GM18511 (cell line): ENCODE measurements around the gene RXRA.

ENCODE experiments used
- ATAC-seq: cut with Tn5 transposase; IDR thresholded peaks from one replicate; pipeline ENCODE4 v1.9.1; 2021; ENCODE audit warnings: mild to moderate bottlenecking, moderate library complexity; ENCODE audit not compliant: unreplicated experiment

RXRA gene

DNA sequence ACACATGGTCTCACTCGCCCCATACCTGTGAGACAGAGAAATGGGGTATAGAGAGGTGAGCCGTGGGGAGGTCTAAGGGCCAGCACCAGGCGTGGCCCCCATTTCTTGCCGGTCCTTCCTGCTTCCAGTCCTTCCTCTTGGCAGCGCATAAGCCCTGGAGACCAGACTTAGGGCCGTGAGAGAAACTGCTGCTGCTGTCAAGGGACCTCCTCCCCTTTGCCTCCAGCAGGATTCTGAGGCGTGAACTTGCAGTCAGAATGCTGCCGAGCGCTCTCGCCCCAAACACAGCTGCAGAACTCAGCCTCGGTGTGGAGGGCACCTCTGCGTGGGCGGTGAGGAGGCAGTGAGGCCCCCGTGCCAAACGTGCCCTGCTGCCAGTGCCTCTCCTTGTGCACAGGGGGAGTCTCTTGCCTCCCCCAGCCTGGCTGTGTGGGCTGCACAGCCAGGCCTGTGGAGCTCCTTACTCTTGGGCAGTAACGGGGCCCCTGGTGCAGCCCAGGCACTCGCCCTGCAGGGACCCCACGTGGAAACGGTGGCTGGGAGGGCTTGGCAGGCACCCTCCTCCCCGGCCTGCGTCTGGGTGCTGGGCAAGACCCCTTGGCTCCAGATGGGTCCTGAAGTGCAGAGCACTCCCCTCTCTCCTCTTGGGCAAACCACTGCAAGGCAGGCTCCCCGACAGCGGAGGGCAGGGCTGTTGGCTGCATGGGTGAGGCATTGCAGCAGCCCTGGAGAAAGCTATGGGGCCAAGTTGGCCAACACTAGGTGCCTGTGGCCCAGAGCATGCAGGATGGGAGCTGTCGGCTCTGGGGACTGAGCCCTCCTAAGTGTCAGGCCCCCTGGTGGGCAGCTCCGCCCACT is 85.4 kb downstream of the RXRA start:
- no peak for ATAC-seq

GRCh38 chr9:134412298-134412711 is 86.0 kb downstream of the RXRA start:
- no peak for ATAC-seq

DNA sequence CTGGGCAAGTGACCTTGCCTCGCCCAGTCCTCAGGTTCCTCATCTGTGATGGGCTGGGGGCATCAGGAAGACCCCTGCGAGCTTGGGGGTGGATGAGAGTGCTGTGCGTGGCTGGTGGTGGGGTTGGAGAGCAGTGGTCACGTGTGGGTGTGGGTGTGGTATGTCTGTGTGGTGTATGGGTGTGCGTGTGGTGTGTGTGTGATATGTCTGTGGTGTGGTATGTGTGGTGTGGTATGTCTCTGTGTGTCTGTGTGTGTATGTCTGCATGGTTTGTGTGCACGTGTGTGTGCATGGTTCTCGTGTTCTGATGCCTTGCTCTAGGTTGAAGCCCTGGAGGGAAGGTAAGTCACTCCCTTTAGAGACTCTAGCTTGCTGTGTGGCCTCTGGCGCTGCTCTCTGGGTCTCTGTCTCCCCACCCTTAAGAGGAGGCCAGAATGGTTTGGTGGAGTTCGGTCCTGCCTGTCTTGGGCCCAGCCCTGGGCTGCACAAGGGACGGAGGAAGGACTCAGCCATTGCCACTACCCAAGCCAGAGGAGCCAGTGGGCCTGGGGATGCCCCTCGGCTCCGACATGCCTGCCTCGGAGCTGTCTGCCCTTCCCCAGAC is 87.0 kb downstream of the RXRA start:
- no peak for ATAC-seq

DNA sequence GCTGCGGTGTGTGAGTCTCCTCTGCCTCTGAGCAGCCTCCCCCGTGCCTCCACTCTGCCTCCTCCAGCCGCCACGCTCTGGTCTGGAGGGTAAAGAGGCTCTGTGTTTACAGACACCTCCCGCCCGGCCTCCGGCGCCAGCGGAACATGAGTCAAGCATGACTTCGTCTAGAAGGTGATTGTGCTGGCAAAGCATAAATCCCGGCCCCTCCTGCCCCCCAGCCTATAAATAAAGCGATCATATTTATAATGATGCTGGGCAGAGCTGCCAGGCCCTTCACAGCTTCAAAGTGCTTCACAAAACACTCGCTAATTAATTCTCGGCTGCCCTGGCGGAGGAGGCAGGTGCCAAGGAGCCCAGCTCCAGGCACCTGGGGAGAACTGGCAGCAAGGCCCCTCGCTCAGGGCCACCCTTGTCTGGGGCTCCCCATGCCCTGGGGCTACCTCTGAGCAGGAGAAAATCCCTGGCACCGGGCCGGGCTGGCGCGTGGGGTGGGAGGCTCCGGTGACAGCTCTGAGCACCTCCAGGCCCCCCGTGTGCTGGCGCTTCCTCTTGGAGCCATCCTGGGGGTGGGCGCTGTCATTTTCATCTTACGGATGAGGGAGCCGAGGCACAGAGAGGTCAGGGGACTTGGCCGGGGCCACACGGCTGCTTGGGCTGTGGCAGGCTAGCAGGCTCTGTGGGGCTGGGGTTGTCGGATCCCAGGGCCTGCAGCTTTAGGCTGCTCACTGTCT is 87.8 kb downstream of the RXRA start:
- ATAC-seq, result no peak

- no peak for ATAC-seq
Measured at GRCh38 chr9:134414900-134415425, 88.7 kb downstream of the RXRA start.

- no peak for ATAC-seq
Measured at GRCh38 chr9:134416385-134417015, 90.2 kb downstream of the RXRA start.

GRCh38 chr9:134418354-134418753 is 92.1 kb downstream of the RXRA start:
- no peak for ATAC-seq

DNA sequence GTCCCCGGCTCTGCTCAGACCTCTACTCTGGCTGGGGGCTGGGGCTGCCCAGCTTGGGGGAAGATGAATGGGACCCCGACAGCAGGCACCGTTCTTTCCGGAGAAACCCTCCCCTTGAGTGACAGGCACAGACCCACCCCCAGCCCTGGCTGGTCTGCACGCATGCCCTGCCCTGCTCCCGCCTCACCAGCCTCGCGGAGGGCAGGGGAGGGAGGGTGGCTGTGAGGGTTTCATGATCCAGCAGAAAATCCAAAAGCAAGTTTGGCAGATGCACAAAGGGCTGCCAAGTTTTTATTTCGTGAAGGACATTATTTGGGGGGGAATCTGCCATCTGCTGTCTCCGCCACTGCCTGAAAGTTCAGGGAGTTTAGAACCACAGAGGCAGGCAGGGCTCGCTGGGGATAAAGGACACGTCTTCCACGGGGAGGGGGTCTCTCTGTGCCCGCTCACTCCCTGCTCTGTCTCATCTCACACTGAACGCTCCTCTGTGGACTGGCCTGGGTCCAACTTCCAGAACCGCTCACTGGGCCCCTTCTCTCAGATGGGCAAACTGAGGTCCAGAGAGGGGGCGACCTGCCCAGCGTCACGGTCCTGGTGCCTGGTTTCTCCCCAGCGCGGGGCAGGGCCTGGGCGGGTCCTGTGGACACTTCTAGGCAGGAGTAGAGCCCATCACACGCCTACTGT is 92.9 kb downstream of the RXRA start:
- no peak for ATAC-seq

DNA sequence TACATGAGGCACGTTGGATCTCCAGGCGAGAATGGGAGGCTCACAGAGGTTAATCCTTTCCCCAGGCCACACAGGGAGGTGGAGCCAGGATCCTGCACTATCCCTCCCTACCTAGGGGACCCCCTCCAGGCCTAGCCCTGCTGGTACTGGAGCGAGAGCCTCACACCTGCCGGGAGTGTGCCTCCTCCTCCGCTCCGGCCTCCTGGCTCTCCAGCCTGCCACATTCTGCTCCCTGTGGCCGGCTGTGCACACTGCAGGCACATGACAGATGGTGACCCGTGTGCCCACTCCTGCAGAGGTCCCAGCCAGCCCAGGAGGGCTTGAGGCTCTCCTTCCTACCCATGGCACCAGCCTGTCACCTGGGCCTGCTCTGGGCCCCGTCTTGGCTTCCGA is 93.4 kb downstream of the RXRA start:
- ATAC-seq, result no peak

DNA sequence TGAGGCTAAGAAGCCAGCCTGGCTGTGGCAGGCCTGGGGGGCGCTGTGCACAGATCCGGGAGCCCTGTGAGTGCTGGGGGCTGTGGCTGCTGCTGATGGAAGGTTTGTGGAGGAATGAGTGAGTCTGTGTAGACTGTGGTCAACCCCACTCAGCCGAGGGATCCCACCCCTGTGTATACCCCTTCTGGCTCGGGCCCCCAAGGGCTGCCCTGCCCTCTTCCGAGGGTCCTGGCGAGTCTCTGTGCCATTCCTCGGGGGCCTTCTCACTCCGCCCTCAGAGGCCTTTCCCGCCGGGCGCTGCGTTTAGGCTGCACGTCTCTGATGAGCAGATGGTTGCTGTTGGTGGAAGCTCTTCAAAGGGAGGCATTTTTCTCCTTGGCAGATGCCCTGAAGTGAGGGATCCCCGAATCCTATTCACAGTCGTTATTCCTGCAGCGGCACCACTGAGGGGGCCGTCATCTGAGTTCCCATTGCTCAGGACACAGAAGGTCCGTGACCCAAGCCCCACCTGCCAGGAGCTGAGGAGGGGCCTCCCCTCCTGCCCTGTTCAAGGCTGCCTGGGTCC is 94.1 kb downstream of the RXRA start:
- no peak for ATAC-seq

GRCh38 chr9:134420974-134421432 is 94.7 kb downstream of the RXRA start:
- ATAC-seq, result no peak

- ATAC-seq, result no peak
Measured at GRCh38 chr9:134421888-134422287, 95.6 kb downstream of the RXRA start.

DNA sequence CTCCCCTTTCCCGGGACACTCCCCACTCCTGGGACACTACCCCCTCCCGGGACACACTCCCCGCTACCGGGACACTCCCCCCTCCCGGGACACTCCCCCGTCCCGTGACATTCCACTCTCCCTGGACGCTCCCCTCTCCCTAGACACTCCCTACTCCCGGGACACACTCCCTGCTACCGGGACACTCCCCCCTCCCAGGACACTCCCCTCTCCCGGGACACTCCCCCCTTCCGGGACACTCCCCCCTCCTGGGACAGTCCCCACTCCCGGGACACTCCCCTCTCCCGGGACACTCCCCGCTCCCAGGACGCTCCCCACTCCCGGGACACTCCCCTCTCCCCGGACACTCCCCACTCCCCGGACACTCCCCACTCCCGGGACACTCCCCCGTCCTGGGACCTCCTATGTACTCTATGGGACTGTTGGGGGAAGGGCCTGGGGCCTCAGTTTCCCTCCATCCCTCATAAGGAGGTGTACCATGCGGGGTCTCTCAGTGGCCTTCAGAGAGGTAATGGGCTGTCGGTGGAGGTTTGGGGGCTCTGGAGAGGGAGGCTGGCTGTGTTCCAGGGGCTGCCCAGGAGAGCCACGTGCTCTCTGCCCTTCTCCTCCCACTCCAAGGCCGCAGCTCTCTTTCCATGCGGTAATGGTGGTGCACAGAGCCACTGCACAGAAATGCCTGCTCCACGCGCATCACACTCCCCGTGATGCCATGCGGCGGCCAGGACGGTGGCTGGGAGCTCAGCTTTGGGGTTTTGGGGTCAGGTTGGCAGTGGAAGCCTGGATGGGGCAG is 96.2 kb downstream of the RXRA start:
- no peak for ATAC-seq

DNA sequence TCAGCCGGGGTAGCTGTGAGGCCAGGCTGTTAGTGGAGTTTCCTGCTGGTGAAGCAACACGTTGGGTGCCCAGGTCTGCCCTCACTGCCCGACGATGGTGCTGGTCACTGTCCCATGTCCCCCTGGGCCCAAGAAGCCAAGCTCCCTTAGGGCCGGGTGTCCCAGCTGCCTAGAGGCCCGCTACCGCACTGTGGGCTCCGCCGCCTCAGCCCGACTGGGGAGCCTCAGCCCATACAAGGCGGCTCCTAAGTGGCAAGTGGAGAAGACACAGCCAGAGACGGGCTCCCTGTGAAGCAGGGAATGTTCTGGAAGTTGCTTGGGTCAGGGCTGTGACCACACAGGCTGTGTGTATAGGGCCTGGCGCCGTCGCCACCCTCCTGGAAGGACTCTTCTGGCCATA is 96.9 kb downstream of the RXRA start:
- no peak for ATAC-seq

GRCh38 chr9:134423749-134424148 is 97.5 kb downstream of the RXRA start:
- ATAC-seq, result no peak

- no peak for ATAC-seq
Measured at GRCh38 chr9:134424818-134425217, 98.6 kb downstream of the RXRA start.

GRCh38 chr9:134425401-134425800 is 99.1 kb downstream of the RXRA start:
- no peak for ATAC-seq

DNA sequence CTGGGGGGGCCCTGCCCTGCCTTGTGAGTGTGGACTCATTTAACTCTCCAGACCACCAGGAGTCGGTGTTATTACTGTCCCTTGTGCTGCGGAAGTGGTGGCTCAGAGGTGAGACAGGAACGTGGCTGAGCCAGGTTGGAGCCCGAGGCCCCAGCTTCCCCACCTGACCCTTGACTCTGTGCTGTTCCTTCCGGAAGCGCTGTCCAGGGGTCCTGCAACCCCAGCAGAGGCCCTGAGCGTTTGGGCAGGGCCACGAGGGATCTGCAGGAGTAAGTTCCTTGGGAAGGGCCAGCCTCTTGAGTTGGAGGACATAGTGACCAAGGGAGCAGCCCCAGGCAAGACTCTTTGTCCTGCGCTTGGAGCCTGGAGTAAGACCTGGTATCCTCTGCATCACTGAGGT is 99.6 kb downstream of the RXRA start:
- no peak for ATAC-seq

- no peak for ATAC-seq
Measured at GRCh38 chr9:134426436-134426835, 100.2 kb downstream of the RXRA start.
